ENCODE data around the gene ADH1B. TPM values are rescaled to one million over a fixed set of nuclear protein-coding genes. Genes with fewer than 3 reads are reported as not detected.

The ADH1B gene
- polyA plus RNA-seq, 1 donor (not counting 4 experiments of a cell fraction or from before 2014, with no cell fraction given): not detected

GRCh38 chr4:99329876-99330275 is 8.7 kb upstream of the ADH1B start:
- no peaks in the 10 kb centered on the region for H3K36me3 ChIP-seq (ENCODE audit: control insufficient read depth in 2 of 2, extremely low read depth in 1 of 2, insufficient read depth in 2 of 2, low read length in 2 of 2)
- no peak overlapping the region for H3K4me2 ChIP-seq (ENCODE audit: control insufficient read depth, extremely low read depth, insufficient read depth, low read depth, low read length)
- FAIRE-seq (no peak), DNase-seq (ENCODE audit: low read depth, low spot score) (no peak)
- no peaks in the 10 kb centered on the region for H3K27me3 ChIP-seq (ENCODE audit: control insufficient read depth, extremely low read depth, insufficient read depth, low read length)
- H3K4me3 ChIP-seq (ENCODE audit: control insufficient read depth in 2 of 3, extremely low read depth in 1 of 3, insufficient read depth in 2 of 3, low read depth in 1 of 3, low read length in 3 of 3): no peak overlapping the region
- no peaks in the 10 kb centered on the region for H3K79me2 ChIP-seq (ENCODE audit: control insufficient read depth, insufficient read depth, low read length)
- no peaks in the 10 kb centered on the region for H3K9me3 ChIP-seq (ENCODE audit: control insufficient read depth, low read depth, low read length)
- TF ChIP-seq EZH2 (IDR thresholded peaks at IDR 0.05; ENCODE audit: low read length): no peak
- no peak for TF ChIP-seq CTCF (optimal IDR thresholded peaks at IDR 0.05 in 1 of 3, IDR thresholded peaks at IDR 0.05 in 1 of 3, conservative IDR thresholded peaks at IDR 0.05 in 1 of 3; ENCODE audit: extremely low read depth in 1 of 3, insufficient read depth in 2 of 3, low read length in 3 of 3)
- H3K9me1 ChIP-seq (ENCODE audit: control insufficient read depth, extremely low read depth, insufficient read depth, low read length): no peaks in the 10 kb centered on the region
- H3K27ac ChIP-seq (ENCODE audit: control insufficient read depth, insufficient read depth, low read length): no peak overlapping the region
- H4K20me1 ChIP-seq (ENCODE audit: control insufficient read depth, extremely low read depth, insufficient read depth, low read length): no peaks in the 10 kb centered on the region
- H3K4me1 ChIP-seq (ENCODE audit: control insufficient read depth, extremely low read depth, insufficient read depth, low read length): no peaks in the 10 kb centered on the region
- no peak overlapping the region for H3K9ac ChIP-seq (ENCODE audit: control insufficient read depth, extremely low read depth, insufficient read depth, low read length)
- dilution Hi-C loops (cut with MboI; ENCODE audit: extremely low pct_ligation_motif_present, low sequenced_read_pairs): no loop called here
- no peak overlapping the region for H2AFZ ChIP-seq (ENCODE audit: control insufficient read depth, low read length)

GRCh38 chr4:99324979-99325378 is 3.8 kb upstream of the ADH1B start:
- TF ChIP-seq CTCF (optimal IDR thresholded peaks at IDR 0.05 in 1 of 3, IDR thresholded peaks at IDR 0.05 in 1 of 3, conservative IDR thresholded peaks at IDR 0.05 in 1 of 3; ENCODE audit: extremely low read depth in 1 of 3, insufficient read depth in 2 of 3, low read length in 3 of 3): no peak
- TF ChIP-seq EZH2 (IDR thresholded peaks at IDR 0.05; ENCODE audit: low read length): no peak
- Histone ChIP-seq H3K27ac (ENCODE audit: control insufficient read depth, insufficient read depth, low read length) (no peak overlapping the region), H3K9ac (ENCODE audit: control insufficient read depth, extremely low read depth, insufficient read depth, low read length) (no peak overlapping the region), H4K20me1 (ENCODE audit: control insufficient read depth, extremely low read depth, insufficient read depth, low read length) (no peaks in the 10 kb centered on the region), H3K4me1 (ENCODE audit: control insufficient read depth, extremely low read depth, insufficient read depth, low read length) (no peaks in the 10 kb centered on the region), H2AFZ (ENCODE audit: control insufficient read depth, low read length) (no peak overlapping the region), H3K4me2 (ENCODE audit: control insufficient read depth, extremely low read depth, insufficient read depth, low read depth, low read length) (no peak overlapping the region), H3K4me3 (ENCODE audit: control insufficient read depth in 2 of 3, extremely low read depth in 1 of 3, insufficient read depth in 2 of 3, low read depth in 1 of 3, low read length in 3 of 3) (no peak overlapping the region), H3K27me3 (ENCODE audit: control insufficient read depth, extremely low read depth, insufficient read depth, low read length) (no peaks in the 10 kb centered on the region), H3K9me3 (ENCODE audit: control insufficient read depth, low read depth, low read length) (no peaks in the 10 kb centered on the region), H3K9me1 (ENCODE audit: control insufficient read depth, extremely low read depth, insufficient read depth, low read length) (no peaks in the 10 kb centered on the region), H3K36me3 (ENCODE audit: control insufficient read depth in 2 of 2, extremely low read depth in 1 of 2, insufficient read depth in 2 of 2, low read length in 2 of 2) (no peaks in the 10 kb centered on the region), H3K79me2 (ENCODE audit: control insufficient read depth, insufficient read depth, low read length) (no peaks in the 10 kb centered on the region)
- dilution Hi-C loops (cut with MboI; ENCODE audit: extremely low pct_ligation_motif_present, low sequenced_read_pairs): no loop called here
- FAIRE-seq: no peak
- no peak for DNase-seq (ENCODE audit: low read depth, low spot score)

Measured in keratinocyte (primary cell).